Karpas-422 (cell line): Measurements from ENCODE around the gene CD109. TPM values are rescaled to one million over a fixed set of nuclear protein-coding genes. Genes with fewer than 3 reads are reported as not detected.

Experiments used
- DNase-seq: peaks from one replicate; pipeline ENCODE4 v3.0.0-alpha.2; 2015
- H2AFZ ChIP-seq: fragments of 200-600 bp; sonication (generic); 2 replicates; pipeline ENCODE4 v1.6.1; 2014; ENCODE audit warnings: antibody characterized with exemption, low read length, mixed read lengths
- H3K27ac ChIP-seq: fragments of 200-600 bp; sonication (generic); 2 replicates; pipeline ENCODE4 v1.5.1; 2014; ENCODE audit warnings: mild to moderate bottlenecking, low read length, moderate library complexity
- H3K27me3 ChIP-seq: fragments of 200-600 bp; sonication (generic); 2 replicates; pipeline ENCODE4 v1.6.1; 2014; ENCODE audit warnings: low read length, mixed read lengths
- H3K36me3 ChIP-seq: fragments of 200-600 bp; sonication (generic); 2 replicates; pipeline ENCODE4 v1.6.1; 2014; ENCODE audit warnings: low read length, mixed read lengths; ENCODE audit not compliant: insufficient read depth
- H3K4me1 ChIP-seq: fragments of 200-600 bp; sonication (generic); 2 replicates; pipeline ENCODE4 v1.6.1; 2014; ENCODE audit warnings: mild to moderate bottlenecking, low read length, mixed read lengths
- H3K4me2 ChIP-seq: fragments of 200-600 bp; sonication (generic); 2 replicates; pipeline ENCODE4 v1.6.1; 2014; ENCODE audit warnings: low read length, low read depth, mild to moderate bottlenecking; ENCODE audit not compliant: poor library complexity, severe bottlenecking
- H3K4me3 ChIP-seq: fragments of 200-600 bp; sonication (generic); 2 replicates; pipeline ENCODE4 v1.5.1; 2014; ENCODE audit warnings: mild to moderate bottlenecking, antibody characterized with exemption, low read length, mixed read lengths
- H3K79me2 ChIP-seq: fragments of 200-600 bp; sonication (generic); 2 replicates; pipeline ENCODE4 v1.6.1; 2014; ENCODE audit warnings: mild to moderate bottlenecking, low read length, mixed read lengths
- H3K9ac ChIP-seq: fragments of 200-600 bp; sonication (generic); 2 replicates; pipeline ENCODE4 v1.6.0; 2014; ENCODE audit warnings: low read length
- H3K9me2 ChIP-seq: fragments of 200-600 bp; sonication (generic), shearing (Covaris generic); replicated peaks from 2 replicates; pipeline ENCODE4 v1.6.0; 2014; ENCODE audit warnings: mild to moderate bottlenecking, low read length, moderate library complexity; ENCODE audit not compliant: insufficient read depth
- H3K9me3 ChIP-seq: fragments of 300-700, 200-600 bp; sonication (generic); 2 replicates; pipeline ENCODE4 v1.6.1; 2014; ENCODE audit warnings: low read length, mixed read lengths
- H4K20me1 ChIP-seq: fragments of 200-600 bp; sonication (generic); 2 replicates; pipeline ENCODE4 v1.6.1; 2014; ENCODE audit warnings: mild to moderate bottlenecking, antibody characterized with exemption, low read length, low read depth; ENCODE audit not compliant: insufficient read depth
- total RNA-seq: library from RNA; depleted of rRNA; stranded (reverse); fragments of >200 nt; shearing (Covaris generic); gene quantifications from 2 replicates; pipeline ENCODE4 v1.2.3, GENCODE V29; 2014; ENCODE audit warnings: low replicate concordance

Gene CD109
- total RNA-seq, 1 experiment from 2014 or later, result 0.22 TPM

DNA sequence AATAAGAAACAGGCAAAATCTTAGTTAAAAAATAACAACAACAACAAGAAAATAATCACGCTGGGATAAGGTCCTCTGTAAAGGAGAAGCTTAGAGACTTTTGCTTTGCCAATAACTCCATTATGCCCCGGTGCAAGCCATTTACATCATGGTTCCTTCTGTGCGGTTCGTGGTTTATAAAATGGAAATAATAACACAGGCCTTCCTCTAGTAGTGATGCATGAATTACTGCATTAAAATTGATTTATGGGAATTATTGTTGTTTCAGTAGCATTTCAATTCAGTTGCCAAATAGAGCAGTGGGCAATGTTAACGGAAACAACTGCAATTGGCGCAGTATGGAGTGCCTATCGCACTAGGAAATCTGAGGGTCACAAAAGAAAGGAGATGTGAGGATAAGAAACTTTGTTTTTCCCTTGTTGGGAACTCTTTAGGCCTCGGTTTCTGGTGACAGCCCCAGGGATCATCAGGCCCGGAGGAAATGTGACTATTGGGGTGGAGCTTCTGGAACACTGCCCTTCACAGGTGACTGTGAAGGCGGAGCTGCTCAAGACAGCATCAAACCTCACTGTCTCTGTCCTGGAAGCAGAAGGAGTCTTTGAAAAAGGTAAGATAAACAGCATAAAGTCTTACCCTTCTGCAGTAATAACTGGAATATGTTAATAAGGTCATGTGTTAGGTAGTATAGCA lies 1.1 kb downstream of the CD109 start:
- no peaks in the 10 kb centered on the region for H3K27me3 ChIP-seq
- no peaks in the 10 kb centered on the region for H3K79me2 ChIP-seq
- H3K4me1 ChIP-seq, result no peaks in the 10 kb centered on the region
- DNase-seq, result no peak
- no peaks in the 10 kb centered on the region for H3K9me3 ChIP-seq
- H3K36me3 ChIP-seq, result no peaks in the 10 kb centered on the region
- no peak overlapping the region for H3K4me2 ChIP-seq
- H4K20me1 ChIP-seq, result no peaks in the 10 kb centered on the region
- H3K9me2 ChIP-seq, result no peaks in the 10 kb centered on the region
- H3K27ac ChIP-seq, result no peak overlapping the region
- H3K9ac ChIP-seq, result no peak overlapping the region
- H3K4me3 ChIP-seq, result no peak overlapping the region
- H2AFZ ChIP-seq, result no peak overlapping the region

DNA sequence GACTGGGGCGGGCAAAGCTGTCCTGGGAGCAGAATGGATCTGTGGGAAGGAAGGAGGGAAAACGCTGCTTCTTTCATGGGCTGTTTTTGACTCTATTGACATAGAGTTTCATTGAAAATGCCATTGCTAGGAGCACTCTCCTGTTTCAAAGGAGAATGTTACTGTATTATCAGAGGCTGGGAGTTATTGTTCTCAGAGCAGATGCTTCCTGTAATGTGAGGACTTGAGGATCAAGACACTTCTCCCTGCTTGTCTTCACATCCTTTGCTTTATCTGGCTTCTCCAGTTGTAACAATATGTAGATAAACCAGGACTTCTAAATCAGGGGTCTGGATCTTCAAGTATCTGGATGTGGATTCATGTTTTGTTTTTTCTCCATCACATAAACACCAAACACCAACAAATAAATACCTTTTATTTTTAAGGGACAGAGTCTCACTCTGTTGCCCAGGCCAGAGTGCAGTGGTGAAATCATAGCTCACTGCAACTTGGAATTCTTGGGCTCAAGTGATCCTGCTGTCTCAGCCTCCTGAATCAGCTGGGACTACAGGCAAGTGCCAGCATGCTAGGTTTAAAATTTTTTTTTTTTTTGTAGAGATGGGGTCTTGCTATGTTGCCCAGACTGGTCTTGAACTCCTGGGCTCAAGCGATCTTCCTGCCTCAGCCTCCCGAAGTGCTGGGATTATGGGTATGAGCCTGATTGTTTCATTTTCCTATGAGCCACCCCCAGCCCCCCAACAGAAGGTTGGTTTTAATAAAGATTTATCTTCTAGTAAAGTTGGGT lies 3.9 kb downstream of the CD109 start:
- no peak overlapping the region for H2AFZ ChIP-seq
- H3K9me2 ChIP-seq, result no peaks in the 10 kb centered on the region
- H3K4me1 ChIP-seq, result no peaks in the 10 kb centered on the region
- H3K27ac ChIP-seq, result no peak overlapping the region
- no peak overlapping the region for H3K4me2 ChIP-seq
- H3K9ac ChIP-seq, result no peak overlapping the region
- H3K27me3 ChIP-seq, result no peaks in the 10 kb centered on the region
- H3K9me3 ChIP-seq, result no peaks in the 10 kb centered on the region
- no peaks in the 10 kb centered on the region for H4K20me1 ChIP-seq
- H3K36me3 ChIP-seq, result no peaks in the 10 kb centered on the region
- DNase-seq, result no peak
- no peaks in the 10 kb centered on the region for H3K79me2 ChIP-seq
- H3K4me3 ChIP-seq, result no peak overlapping the region

- Histone ChIP-seq H2AFZ (no peak overlapping the region), H3K9me2 (no peaks in the 10 kb centered on the region), H3K27ac (no peak overlapping the region), H3K9me3 (no peaks in the 10 kb centered on the region), H3K9ac (no peak overlapping the region), H3K4me2 (no peak overlapping the region), H3K4me1 (no peaks in the 10 kb centered on the region), H3K4me3 (no peak overlapping the region), H3K36me3 (no peaks in the 10 kb centered on the region), H3K27me3 (no peaks in the 10 kb centered on the region), H3K79me2 (no peaks in the 10 kb centered on the region), H4K20me1 (no peaks in the 10 kb centered on the region)
- DNase-seq, result no peak
These were observed 6.4 kb downstream of the CD109 start for GRCh38 chr6:73702444-73702843.

- no peak for DNase-seq
- no peak overlapping the region for H3K4me2 ChIP-seq
- H3K36me3 ChIP-seq, result no peaks in the 10 kb centered on the region
- H3K4me1 ChIP-seq, result no peaks in the 10 kb centered on the region
- H3K27ac ChIP-seq, result no peak overlapping the region
- H3K79me2 ChIP-seq, result no peaks in the 10 kb centered on the region
- no peaks in the 10 kb centered on the region for H4K20me1 ChIP-seq
- H3K9me2 ChIP-seq, result no peaks in the 10 kb centered on the region
- H3K27me3 ChIP-seq, result no peaks in the 10 kb centered on the region
- no peak overlapping the region for H3K9ac ChIP-seq
- no peak overlapping the region for H2AFZ ChIP-seq
- no peak overlapping the region for H3K4me3 ChIP-seq
- H3K9me3 ChIP-seq, result no peaks in the 10 kb centered on the region
These were observed 7.5 kb downstream of the CD109 start for GRCh38 chr6:73703466-73703865.

DNA sequence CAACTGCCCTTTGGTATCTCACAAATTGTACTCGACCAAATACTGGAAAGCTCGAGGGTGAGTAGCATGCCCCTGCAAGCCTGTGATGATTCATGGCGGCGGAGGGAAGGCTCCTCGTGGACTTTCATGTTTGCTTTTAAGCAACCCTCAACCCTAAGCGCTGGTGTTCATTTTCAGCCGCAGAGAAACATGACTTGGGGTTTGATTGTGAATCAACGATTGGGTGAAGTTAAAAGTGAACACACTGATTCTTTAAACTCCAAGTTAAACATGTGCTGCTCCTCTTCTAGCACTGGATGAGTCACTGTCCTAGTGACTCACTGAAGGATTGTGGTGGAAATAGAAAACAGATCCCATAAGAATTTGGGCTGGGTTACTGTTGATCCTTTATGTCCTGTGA lies 8.3 kb downstream of the CD109 start:
- Histone ChIP-seq H3K79me2 (no peaks in the 10 kb centered on the region), H3K9ac (no peak overlapping the region), H3K36me3 (no peaks in the 10 kb centered on the region), H3K4me3 (no peak overlapping the region), H2AFZ (no peak overlapping the region), H3K27me3 (no peaks in the 10 kb centered on the region), H3K9me2 (no peaks in the 10 kb centered on the region), H3K27ac (no peak overlapping the region), H3K4me2 (no peak overlapping the region), H4K20me1 (no peaks in the 10 kb centered on the region), H3K9me3 (no peaks in the 10 kb centered on the region), H3K4me1 (no peaks in the 10 kb centered on the region)
- no peak for DNase-seq

GRCh38 chr6:73704798-73705197 lies 8.8 kb downstream of the CD109 start:
- Histone ChIP-seq H3K4me2 (no peak overlapping the region), H3K9ac (no peak overlapping the region), H3K4me1 (no peaks in the 10 kb centered on the region)

DNA sequence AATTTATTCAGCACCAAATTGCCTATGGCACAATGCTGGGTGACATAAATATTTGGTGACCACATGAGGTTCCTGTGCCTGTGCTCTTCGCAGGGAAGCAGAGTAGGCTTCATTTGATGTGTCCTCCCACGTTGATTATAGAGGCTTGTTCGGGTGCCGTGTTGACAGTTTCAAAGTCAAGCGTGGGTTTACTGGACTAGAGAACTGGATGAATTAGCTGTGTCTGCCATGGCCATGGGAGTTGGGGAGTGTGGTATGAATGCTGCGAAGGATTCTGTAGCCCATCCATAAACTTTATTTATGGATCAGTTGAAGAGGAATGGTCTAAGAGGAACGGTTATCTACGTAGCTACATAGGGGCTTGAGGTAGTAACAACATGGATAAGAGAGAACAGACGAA lies 11.0 kb downstream of the CD109 start:
- Histone ChIP-seq H3K4me2 (no peak overlapping the region), H3K9me3 (no peaks in the 10 kb centered on the region), H3K27ac (no peak overlapping the region), H3K79me2 (no peaks in the 10 kb centered on the region), H4K20me1 (no peaks in the 10 kb centered on the region), H3K36me3 (no peaks in the 10 kb centered on the region), H3K9me2 (no peaks in the 10 kb centered on the region), H3K4me3 (no peak overlapping the region), H2AFZ (no peak overlapping the region), H3K9ac (no peak overlapping the region), H3K27me3 (no peaks in the 10 kb centered on the region), H3K4me1 (no peaks in the 10 kb centered on the region)
- DNase-seq, result no peak

More at GRCh38 chr6:73704798-73705197, 8.8 kb downstream of the CD109 start:
- Histone ChIP-seq H3K79me2 (no peaks in the 10 kb centered on the region), H4K20me1 (no peaks in the 10 kb centered on the region), H3K9me3 (no peaks in the 10 kb centered on the region), H3K27ac (no peak overlapping the region), H3K9me2 (no peaks in the 10 kb centered on the region), H3K36me3 (no peaks in the 10 kb centered on the region), H3K4me3 (no peak overlapping the region), H2AFZ (no peak overlapping the region), H3K27me3 (no peaks in the 10 kb centered on the region)
- no peak for DNase-seq

DNA sequence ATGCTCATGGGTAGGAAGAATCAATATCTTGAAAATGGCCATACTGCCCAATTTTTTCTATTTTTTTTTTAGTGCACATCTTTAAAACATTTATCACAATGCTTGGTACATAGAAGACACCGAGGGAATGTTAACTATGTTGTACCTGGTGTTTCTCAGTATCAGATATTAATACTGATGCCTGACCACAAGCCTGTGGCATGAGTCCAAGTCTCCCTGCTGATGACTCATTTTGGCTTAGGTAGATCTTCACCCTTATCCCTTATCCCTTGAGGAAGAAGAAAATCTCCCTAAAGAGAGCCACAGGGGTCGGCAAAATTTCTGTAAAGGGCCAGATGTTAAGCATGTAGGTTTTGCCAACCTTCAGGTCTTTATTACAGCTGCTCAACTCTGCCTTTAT lies 14.5 kb downstream of the CD109 start:
- H3K36me3 ChIP-seq, result no peaks in the 10 kb centered on the region
- no peak overlapping the region for H3K27ac ChIP-seq
- no peaks in the 10 kb centered on the region for H3K9me2 ChIP-seq
- no peak overlapping the region for H3K4me2 ChIP-seq
- no peaks in the 10 kb centered on the region for H4K20me1 ChIP-seq
- H3K79me2 ChIP-seq, result no peaks in the 10 kb centered on the region
- H3K9me3 ChIP-seq, result no peaks in the 10 kb centered on the region
- H3K27me3 ChIP-seq, result no peaks in the 10 kb centered on the region
- H3K4me3 ChIP-seq, result no peak overlapping the region
- H3K4me1 ChIP-seq, result no peaks in the 10 kb centered on the region
- H2AFZ ChIP-seq, result no peak overlapping the region
- DNase-seq, result no peak
- no peak overlapping the region for H3K9ac ChIP-seq
